Astrocyte of the hippocampus (primary cell): ENCODE data around the gene FRMD1.

ENCODE experiments used
- DNase-seq: peaks from one replicate; pipeline ENCODE4 v3.0.0; 2011; ENCODE audit warnings: low read depth, low spot score

The FRMD1 gene

DNA sequence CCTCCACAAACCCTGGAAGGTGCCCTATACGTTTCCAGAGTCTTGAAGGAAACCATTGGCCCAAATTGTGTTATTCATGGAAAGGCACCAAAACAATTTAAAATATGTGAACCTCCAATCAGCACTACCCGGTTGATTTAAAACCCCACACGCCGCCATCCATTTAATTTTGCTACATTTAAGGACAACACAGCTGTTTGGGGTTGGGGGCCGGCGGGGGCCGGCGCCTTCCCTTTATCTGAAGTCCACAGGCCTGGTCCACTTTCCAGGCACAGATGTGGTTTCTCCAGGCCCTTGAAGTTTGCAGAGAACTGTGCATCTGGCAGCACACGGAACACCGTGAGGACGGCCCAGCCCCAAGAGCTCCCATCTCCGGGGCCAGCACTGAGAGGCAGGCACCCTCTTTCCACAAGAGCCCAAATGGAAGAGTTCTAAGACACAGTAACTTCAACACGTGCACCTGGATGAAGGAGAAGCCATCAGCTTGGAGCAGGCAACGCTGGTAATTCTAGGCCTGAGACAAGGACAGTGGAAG lies 16.8 kb upstream of the FRMD1 start:
- no peak for DNase-seq

DNA sequence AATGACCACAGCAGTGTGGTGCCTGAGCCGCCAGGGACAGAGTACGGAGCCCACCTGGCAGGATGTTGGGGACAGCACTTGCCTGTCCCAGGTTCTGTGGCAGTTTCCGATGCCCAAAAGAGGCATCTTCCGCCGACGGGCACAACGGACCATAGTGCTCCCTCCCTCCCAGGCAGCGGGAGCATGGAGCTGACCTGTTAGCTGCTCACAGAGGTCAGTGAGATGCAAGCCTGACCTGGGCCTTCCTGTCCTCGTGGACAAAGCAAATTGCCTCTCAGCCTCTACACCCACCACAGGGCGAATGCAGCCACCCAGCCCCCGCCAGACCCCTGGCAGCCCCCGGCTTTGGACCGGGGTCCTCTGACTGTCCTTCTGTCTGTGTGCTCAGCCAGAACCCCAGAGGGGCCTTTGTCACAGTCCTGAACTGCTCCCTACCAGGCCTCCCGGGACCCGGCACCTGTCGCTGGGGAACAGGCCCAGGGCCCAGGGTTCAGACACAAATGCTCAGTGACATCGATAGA lies 16.2 kb upstream of the FRMD1 start:
- DNase-seq, result no peak

DNA sequence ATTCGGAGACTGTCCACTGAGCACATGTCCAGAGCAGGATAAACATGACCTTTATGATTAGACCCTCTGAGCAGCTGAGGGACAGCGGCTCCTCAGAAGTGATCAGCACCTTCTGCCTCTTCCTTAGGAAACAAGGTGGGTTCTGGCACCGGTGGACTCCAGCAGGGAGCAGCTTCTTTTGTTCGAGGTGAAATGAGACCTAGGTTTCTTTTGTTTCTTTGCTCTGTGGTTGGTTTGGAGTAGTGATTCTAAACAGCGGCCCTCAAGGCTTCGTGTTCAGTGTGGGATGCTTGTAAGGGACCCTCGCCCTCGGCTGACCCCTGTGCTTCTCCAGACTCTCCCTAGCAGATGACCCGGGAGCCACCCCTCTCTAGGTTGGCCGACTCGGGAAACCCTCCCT lies 14.6 kb upstream of the FRMD1 start:
- DNase-seq, result no peak

DNA sequence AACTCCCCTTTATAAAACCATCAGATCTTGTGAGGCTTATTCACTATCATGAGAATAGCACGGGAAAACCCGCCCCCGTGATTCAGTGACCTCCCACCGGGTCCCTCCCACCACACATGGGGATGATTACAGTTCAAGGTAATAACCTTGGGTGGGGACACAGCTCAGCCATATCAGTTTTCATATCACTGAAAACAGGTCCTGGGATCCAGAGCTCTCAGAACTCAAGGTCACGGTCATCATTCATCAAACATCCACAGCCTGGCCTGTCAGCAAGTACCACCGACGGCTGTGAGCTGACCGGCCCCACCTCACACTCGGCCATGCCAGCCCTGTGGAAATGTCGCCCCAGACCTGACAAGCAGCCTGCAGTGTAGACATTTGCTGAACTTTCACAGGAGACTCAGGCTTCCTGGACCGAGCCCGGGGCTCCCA lies 14.1 kb upstream of the FRMD1 start:
- no peak for DNase-seq

DNA sequence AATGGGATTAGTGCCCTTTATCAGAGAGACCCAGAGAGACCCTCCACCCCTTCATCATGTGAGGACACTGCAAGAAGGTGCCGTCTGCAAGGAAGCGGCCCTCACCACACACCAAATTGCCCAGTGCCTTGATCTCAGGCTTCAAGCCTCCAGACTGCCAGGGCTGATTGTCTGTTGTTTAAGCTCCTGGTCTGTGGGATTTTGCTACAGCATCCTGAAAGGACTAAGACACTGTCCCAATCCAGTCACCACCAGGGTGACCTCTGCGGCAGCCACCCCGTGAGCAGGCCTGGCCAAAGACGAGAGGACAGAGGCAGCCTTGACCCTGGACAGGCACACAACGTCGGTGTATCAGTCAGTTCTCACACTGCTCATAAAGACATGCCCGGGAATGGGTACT lies 13.5 kb upstream of the FRMD1 start:
- DNase-seq, result no peak

DNA sequence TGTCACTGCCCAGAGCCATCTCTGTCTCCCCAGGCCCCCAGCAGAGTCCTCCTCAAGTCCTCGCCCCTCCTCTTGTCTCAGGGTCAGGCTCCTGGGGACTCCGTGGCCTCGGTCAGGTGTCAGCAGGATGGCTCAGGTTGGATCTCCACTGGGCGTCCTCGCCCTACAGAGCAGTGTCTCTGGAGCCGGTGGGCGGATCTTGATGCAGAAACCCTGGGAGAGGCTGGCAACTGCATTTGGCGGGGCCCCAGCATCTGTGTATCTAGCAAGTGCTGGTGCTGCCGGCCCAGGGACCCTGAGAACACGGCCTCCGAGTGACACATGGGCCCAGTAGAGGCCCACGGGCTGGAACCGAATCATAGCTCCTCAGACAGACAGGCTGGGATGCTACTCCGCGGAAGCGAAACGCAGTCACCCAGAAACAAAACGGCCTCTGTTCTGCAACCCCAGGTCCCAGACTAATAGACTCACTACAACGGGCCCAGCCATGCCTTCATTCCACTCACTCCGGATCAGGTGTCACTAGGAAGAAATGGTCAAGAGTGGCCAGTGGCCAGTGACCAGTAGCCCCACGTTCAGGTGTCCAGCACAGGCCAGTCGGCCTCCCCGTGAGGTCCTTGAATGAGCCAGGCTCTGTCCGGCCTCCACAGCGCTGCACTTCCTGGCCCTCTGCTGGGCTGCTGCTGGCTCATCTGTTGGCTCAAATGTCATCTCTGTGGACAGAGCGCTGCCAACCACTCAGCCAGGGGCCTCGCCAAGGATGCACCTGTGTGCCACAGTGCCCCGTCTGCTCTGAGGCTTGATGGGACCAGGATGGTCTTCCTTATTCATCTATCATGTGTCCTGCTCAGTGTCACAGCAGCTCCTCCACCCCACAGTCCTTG lies 12.6 kb upstream of the FRMD1 start:
- no peak for DNase-seq

DNA sequence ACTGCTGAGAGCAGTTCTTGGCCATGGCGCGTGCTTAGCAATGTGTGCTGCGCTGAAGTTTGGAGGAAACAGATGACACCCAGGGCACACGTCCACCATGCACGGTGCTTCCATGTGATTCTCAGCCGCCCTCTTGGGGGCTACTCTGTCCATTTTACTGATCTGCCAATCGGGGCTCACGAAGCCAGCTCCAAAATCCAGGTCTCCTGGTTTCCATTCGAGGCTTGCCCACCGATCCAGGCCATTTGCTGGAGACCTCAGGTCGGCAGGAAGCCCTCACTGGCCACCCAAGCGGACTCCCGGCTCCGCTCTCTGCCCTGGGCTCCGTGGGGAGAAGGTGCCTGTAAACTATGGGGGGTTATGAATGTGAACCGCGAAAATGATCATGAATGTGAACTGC lies 11.7 kb upstream of the FRMD1 start:
- no peak for DNase-seq

DNA sequence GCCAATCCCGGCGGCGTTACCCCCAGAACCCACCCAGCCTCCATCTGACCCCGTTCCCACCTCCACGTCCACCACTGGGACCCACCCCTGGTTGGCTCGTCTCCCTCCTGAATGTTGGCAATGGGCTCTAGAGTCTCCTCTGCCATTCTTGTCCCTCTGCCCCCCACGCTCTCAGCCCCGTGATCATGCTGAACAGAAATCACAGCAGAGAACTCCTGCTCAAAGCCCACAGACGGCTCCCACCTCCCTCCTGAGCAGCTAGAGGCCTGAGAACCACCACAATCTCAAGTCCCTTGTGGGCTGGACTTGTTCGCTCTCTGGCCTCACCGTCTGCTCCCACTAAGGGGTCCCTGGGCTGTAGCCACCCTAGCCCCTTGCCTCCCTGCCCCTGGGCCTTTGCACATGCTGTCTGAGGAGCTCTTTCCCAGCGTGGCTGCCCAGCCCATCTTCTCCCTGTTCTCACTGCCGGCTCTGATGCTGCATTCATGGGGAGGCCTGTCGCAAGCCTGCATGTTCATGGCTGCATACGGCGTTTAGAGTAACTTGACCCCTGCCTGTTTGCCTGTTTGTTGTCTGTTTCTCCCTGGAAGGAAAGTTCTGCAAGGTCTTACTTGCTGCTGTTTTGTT lies 11.2 kb upstream of the FRMD1 start:
- no peak for DNase-seq

DNA sequence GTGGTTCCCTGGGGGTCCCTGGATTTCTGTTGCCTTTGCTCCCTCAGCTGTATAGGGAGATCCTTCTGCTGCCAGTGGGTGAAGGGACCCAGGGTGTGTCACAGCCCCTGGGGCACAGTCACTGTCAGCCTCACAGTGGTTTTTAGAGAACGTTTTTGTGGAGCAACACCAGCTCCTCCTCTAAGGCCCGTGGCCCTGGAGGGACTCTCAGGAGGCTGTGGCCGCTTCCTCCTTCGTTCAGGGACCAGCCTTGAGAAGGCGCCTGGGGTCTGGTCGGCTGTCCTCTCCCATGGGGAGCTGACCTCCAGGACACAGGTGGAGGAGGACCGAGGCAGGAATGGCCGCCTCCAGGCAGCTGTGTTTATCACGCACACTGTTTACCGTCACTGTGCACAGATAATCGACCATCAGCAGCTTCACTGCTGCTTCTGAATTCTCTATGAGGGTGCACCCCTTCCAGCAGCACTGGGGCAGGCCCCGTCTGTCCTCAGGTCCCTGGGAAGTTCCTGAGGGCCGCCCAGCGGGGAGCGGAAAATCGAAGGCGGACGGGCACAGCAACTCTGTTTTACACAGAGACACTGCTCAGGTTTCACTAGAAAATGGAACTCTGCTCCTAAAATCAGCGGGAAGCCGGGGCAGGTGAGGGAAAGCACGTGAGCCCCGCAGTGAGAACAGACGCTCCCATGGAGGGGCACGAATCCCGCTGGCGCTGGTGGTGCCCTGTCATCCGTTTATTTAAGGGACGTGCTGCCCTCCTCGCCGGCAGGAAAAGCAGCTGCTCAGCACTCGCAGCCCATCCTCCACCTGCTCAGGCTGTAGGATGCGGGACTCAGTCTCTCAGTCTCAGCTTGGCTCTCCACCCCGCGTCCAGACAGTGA lies 10.4 kb upstream of the FRMD1 start:
- DNase-seq, result no peak

DNA sequence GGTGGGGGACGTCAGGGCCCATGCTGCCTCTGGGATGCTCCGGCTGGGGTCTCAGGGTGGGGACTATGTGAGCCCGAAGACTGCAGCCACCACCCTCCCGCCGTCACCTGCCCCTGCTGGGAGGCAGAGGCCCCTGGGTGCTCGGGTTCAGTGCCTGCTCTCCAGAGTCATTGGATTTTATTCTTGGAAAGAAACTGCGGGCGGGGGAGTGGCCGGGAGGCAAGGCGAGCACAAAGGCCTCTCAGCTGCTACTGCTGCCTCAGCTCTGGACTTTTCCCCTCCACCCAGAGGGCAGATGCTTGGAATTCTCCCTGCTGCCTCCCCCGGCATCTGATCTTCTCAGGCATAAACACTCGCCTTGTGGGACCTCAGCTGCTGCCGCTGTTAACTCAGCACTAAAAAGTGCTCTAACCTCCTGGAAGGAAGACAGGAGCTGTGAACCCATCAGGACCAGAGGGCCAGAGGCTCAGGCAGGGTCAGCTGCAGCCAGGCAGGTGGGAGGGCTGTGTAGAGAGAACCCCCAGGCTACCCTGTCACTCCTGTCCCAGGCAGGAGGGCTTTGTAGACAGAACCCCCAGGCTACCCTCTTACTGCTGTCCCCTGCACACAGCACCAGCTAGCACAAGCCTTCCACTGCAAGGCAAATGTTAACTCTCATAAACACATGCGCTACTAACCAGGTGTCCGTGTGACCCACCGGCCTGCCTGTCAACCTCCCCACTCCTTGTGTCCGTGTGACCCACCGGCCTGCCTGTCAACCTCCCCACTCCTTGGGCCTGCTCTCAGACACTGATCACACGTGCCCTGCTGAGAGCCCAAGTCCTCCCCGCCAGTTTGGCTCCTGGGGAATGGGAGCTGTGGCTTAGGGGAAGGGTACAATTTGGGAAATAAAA lies 9.4 kb upstream of the FRMD1 start:
- DNase-seq, result peak; percentile 88

DNA sequence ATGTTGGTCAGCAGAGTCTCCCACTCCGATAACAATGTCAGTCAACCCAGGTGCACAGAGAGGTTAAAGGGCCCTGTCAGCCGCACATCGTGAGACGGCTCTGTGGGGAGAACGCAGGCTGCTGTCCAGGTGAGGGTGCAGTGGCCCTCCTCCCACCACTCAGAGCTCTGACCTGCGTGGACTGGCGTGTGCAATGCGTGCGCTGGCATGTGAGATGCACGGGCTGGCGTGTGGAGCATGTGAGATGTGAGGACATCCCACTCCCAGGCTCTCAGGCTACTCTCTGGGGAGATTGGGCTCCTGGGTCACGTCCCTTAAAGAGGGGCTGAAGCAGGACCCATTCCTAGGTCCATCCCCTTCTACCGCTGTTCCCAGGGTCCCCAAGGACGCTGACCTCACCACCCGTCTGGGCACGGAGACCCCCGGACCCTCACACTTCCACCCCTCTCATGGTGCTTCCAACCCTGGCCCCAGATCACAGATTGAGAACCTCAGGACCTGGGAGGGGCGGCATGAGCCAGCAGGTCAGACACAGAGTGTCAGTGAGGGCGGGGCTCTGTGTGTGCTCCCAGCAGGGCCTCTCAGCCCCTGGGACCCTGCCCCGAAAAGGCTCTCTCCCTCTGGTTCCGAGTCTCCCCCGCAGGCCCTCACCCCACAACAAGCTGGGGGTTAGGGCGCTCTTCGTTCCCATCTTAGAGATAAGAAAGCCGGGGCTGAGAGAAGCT lies 8.6 kb upstream of the FRMD1 start:
- no peak for DNase-seq

DNA sequence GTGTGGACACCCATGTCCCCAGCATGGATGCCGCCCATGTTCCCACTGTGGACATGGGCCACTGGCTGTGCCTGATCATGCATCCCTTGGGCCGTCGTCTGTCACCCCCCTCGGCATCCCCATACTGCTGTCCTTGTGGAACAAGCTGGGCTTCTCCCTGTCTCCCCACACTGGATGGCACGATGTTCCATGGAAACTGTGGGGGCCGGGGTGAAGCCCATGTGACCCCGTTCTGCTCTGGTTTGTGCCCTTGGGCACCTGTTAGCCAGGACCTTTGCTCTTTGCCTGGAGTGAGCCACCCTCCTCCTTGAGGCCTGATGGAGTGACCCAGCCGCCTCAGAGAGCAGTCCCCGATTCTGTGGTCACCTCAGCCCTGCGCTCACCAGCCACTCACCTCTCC lies 7.6 kb upstream of the FRMD1 start:
- DNase-seq, result no peak

DNA sequence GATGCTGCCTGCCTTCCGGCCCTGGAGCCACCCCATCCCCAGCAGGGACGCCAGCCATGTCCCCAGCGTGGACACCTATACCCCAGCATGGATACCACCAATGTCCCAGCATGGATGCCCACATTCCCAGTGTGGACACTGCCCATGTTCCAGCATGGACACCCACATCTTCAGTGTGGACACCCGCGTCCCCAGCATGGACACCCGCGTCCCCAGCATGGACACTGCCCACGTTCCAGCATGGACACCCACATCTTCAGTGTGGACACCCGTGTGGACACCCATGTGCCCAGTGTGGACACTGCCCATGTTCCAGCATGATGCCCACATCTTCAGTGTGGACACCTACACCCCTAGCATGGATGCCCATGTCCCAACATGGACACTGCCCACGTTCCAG lies 7.1 kb upstream of the FRMD1 start:
- DNase-seq, result no peak

DNA sequence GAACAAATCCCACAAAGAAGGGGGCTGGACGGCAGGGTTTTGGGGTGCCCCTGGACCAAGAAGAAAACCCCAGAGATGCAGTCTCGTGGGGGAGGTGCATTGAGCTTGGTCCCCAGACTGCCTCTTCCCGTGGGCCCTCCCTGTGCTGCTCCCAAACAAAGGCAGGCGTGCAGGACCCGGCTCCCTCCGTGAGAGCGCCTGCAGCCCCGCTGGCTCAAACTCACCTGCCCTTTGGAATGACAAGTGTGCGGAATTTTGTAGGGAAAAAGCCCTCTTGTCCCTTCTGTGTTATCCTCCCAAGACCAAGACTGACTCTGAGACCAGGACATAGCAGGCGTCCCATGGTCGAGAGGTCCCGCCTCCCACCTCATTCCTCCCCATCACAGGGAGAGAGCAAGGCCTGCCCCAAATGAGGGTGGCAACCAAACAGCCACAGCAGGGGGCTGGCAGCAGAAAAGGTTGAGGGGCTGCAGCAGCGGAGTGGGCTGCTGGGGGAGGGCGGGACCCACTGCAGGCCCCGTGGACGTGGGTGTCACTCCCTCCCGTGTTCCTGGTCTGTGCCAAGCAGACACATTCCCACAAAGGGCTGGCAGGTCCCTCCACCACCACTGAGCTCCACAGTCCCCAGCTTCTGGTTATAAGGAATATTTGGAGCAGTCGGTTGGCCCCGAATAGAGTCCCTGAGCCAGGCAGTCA lies 5.6 kb upstream of the FRMD1 start:
- DNase-seq, result no peak

DNA sequence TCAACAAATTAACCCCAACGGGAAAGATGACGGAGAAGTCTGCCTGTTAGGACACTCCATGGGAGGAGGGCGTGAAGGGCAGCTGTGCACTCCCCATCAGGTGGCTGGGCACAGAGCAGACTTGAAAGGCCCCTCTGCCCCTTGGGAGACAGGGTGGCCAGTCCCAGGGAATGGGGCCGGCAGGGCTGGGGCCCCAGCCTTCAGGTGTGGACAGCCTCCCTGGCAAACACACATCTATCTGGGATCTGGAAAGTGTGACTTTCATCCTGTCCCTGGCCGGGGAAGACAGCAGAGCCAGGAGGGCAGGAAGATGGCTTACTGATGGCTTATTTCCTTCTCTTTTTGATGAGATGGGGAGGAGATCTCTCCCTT lies 4.5 kb upstream of the FRMD1 start:
- no peak for DNase-seq

DNA sequence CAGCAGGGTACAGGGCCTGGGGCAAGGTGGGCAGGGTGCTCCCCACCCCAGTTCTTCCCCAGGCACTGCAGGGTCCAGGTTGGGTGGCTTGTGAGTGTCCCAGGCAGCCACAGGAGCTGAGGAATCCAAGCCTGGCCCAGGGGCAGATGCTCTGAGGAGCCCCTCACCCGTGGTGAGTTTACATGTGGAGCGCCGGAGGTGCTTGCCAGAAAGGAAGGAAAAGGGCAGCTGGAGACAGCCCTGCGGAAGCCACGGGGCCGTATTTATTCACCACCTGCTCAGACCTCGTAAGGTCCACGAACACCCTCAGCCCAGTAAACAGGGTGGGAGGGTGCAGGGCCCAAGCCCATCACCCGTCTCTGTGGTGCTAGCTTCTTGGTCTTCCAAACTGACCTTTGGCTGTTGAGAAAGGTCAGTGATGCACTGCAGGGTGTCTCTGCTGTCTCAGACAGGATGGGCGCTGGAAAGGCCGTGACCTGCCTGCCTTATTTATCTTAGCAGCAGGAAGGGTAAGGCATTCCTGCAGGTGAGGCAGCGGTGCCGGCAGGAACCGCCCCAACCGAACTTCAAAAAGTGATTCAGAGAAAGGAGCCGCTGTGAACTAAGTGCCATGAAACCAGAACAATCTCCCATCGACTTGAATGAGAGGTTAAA lies 4.0 kb upstream of the FRMD1 start:
- DNase-seq, result no peak

DNA sequence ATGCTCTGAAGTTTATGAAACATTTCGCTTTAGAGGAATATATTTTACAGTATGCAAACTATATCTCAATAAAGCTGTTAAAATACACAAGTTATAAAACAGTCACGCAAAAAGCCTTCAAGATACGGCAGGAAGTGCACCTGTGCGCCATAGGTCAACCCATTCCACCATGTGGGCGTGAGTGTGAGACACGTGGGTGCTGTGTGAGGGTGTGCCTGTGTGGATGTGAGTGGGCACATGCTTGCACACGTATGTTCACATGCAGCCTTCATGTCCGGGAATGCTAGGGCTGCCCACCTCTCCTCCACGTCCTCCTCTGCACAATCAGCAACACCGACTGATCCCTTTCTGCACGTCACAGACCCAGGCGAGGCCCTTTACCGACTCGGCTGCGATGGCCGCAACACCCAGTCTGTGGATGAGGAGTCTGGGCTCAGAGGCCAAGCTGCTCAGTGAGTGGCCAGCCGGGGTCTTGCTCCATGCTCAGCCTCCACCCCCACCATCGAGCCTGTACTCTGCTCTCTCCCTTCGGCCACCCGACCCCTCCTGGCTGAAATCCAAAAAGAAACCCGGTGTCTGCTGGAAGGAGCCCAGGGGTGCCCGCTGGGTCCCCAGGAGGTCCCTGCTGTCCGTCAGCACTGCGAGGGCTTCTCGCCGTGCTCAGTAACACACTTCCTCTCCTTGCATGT lies 3.0 kb upstream of the FRMD1 start:
- DNase-seq, result no peak

DNA sequence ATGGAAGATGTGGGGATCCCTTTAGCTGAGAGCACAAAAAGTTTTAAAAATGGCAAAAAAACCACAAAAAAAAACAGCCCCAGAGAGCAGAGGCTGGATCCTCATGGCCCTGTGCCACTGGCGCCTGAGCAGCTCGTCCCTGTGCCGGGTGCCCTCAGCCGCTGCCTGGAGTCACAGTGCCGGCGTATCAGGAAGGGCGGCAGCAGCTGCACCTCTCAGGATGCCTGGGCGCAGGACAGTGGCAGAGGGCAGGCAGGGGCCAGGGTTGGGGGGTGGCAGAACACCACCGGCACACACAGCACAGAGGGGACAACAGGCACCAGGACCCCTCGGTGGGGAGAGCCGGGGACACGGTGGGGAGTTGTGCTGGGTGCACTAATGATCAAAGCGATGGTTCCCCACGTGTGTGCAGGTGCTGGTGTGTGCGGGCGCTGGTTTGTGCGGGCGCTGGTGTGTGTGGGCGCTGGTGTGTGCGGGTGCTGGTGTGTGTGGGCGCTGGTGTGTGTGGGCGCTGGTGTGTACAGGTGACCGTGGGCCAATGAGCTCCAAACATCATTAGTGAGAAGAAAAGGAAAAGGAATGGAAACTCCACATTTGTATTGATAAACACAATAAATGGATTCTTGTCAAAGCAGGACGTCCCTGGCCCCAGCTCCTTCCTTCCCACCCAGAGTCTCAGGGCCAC lies 1.5 kb upstream of the FRMD1 start:
- DNase-seq, result no peak
